H1 (cell line): Measurements from ENCODE around the gene CPA2. TPM values are rescaled to one million over a fixed set of nuclear protein-coding genes. Genes with fewer than 3 reads are reported as not detected.

ENCODE experiments used
- CTCF ChIA-PET: fragments of 300-600 bp; sonication (Branson Sonifier 250); formaldehyde crosslinking; loops from one replicate; lab custom pipeline; 2021; ENCODE audit not compliant: partially characterized antibody; lab: Charles Lee
- POLR2A ChIA-PET: fragments of 300-600 bp; sonication (Branson Sonifier 250); formaldehyde crosslinking; loops from one replicate; lab custom pipeline; 2021; ENCODE audit warnings: inconsistent platforms; ENCODE audit not compliant: partially characterized antibody; lab: Charles Lee
- DNase-seq, 2 experiments: peaks; one replicate each; pipeline versions ENCODE4 v3.0.0 to v3.0.0-alpha.2; 2010 to 2022; ENCODE audit warnings: low spot score in 2 of 2, low read depth in 1 of 2, mixed read lengths in 1 of 2
- FAIRE-seq: peaks from 2 replicates; lab custom pipeline; 2011; peaks lifted over from hg19 to GRCh38; lab: Jason Lieb, UNC
- H2AFZ ChIP-seq: 2 replicates; pipeline ENCODE4 v1.8.1; 2012; ENCODE audit warnings: low read length, inconsistent platforms
- H2AK5ac ChIP-seq: 2 replicates; pipeline ENCODE4 v1.6.1; 2013; ENCODE audit warnings: low read depth, low read length
- H2BK120ac ChIP-seq: replicated peaks from 2 replicates; pipeline ENCODE3; 2013; ENCODE audit warnings: low read depth, low read length, inconsistent platforms
- H2BK12ac ChIP-seq: 2 replicates; pipeline ENCODE4 v1.6.1; 2013; ENCODE audit warnings: low read depth, low read length
- H2BK15ac ChIP-seq: 2 replicates; pipeline ENCODE4 v1.6.1; 2013; ENCODE audit warnings: low read length
- H2BK20ac ChIP-seq: 2 replicates; pipeline ENCODE4 v1.6.1; 2013; ENCODE audit warnings: low read length
- H2BK5ac ChIP-seq: 2 replicates; pipeline ENCODE4 v1.6.1; 2013; ENCODE audit warnings: low read depth, low read length
- H3K14ac ChIP-seq: 2 replicates; pipeline ENCODE4 v1.6.1; 2013; ENCODE audit warnings: inconsistent platforms; ENCODE audit not compliant: insufficient read length
- H3K18ac ChIP-seq: 2 replicates; pipeline ENCODE4 v1.6.1; 2013; ENCODE audit warnings: low read length; ENCODE audit errors: extremely low read depth
- H3K23ac ChIP-seq: 2 replicates; pipeline ENCODE4 v1.6.1; 2013; ENCODE audit warnings: inconsistent platforms; ENCODE audit not compliant: insufficient read length
- H3K23me2 ChIP-seq: 2 replicates; pipeline ENCODE4 v1.6.1; 2013; ENCODE audit warnings: low read depth, low read length
- H3K27ac ChIP-seq: 2 replicates; pipeline ENCODE4 v1.6.1; 2011; ENCODE audit warnings: low read depth, low read length, inconsistent platforms
- H3K27me3 ChIP-seq, 4 experiments: replicated peaks in 1 of 4; 1 replicate in 1 of 4; 2 replicates in 3 of 4; pipeline versions ENCODE4 v1.6.1 to v1.8.1; 2011 to 2013; ENCODE audit warnings: low read length in 3 of 4, mild to moderate bottlenecking in 3 of 4, inconsistent platforms in 2 of 4, mixed read lengths in 2 of 4, moderate library complexity in 1 of 4; ENCODE audit not compliant: control insufficient read depth in 3 of 4, insufficient read depth in 3 of 4; ENCODE audit errors: extremely low read depth in 1 of 4
- H3K36me3 ChIP-seq, 4 experiments: 2 replicates each; pipeline versions ENCODE4 v1.6.1 to v1.8.1; 2011 to 2013; ENCODE audit warnings: mild to moderate bottlenecking in 4 of 4, low read length in 3 of 4, moderate library complexity in 2 of 4, control low read depth in 1 of 4, inconsistent platforms in 1 of 4; ENCODE audit not compliant: insufficient read depth in 4 of 4, control insufficient read depth in 2 of 4
- H3K4ac ChIP-seq: replicated peaks from 2 replicates; pipeline ENCODE3; 2013; ENCODE audit warnings: low read length, low read depth, mixed read lengths, inconsistent platforms; ENCODE audit not compliant: insufficient read length
- H3K4me1 ChIP-seq, 4 experiments: replicated peaks in 1 of 4; 1 replicate in 1 of 4; 2 replicates in 3 of 4; pipeline versions ENCODE4 v1.6.1 to v1.8.1; 2011 to 2013; ENCODE audit warnings: low read length in 3 of 4, inconsistent platforms in 2 of 4, mixed read lengths in 1 of 4; ENCODE audit not compliant: insufficient read depth in 4 of 4, control insufficient read depth in 3 of 4
- H3K4me2 ChIP-seq, 2 experiments: 2 replicates each; pipeline versions ENCODE4 v1.6.1 to v1.8.1; 2011 to 2013; ENCODE audit warnings: low read depth in 2 of 2, low read length in 2 of 2, control low read depth in 1 of 2, inconsistent platforms in 1 of 2, mild to moderate bottlenecking in 1 of 2; ENCODE audit not compliant: insufficient read depth in 1 of 2
- H3K4me3 ChIP-seq, 4 experiments: fragments of 200-600, 300-600 bp in 1 of 4; sonication (generic), shearing (Covaris generic), sonication (Bioruptor Twin) in 1 of 4; 2 replicates each; pipeline versions ENCODE4 v1.5.1 to v1.8.1; 2011 to 2016; ENCODE audit warnings: low read length in 4 of 4, low read depth in 3 of 4, control low read depth in 2 of 4, inconsistent platforms in 2 of 4, mild to moderate bottlenecking in 2 of 4, mixed read lengths in 1 of 4, moderate library complexity in 1 of 4; ENCODE audit not compliant: insufficient read depth in 2 of 4; ENCODE audit errors: extremely low read depth in 1 of 4
- H3K56ac ChIP-seq: replicated peaks from 2 replicates; pipeline ENCODE3; 2013; ENCODE audit warnings: low read depth, mild to moderate bottlenecking, mixed read lengths, low read length, inconsistent platforms; ENCODE audit not compliant: insufficient read length
- H3K79me1 ChIP-seq: 2 replicates; pipeline ENCODE4 v1.6.1; 2013; ENCODE audit warnings: low read depth, low read length, control low read depth
- H3K79me2 ChIP-seq, 2 experiments: 2 replicates each; pipeline versions ENCODE4 v1.6.1 to v1.8.1; 2012 to 2013; ENCODE audit warnings: low read length in 2 of 2, mild to moderate bottlenecking in 2 of 2, inconsistent platforms in 1 of 2; ENCODE audit not compliant: insufficient read depth in 2 of 2, control insufficient read depth in 1 of 2
- H3K9ac ChIP-seq, 4 experiments: replicated peaks in 1 of 4; 1 replicate in 1 of 4; 2 replicates in 3 of 4; pipeline versions ENCODE4 v1.6.1 to v1.8.1; 2011 to 2013; ENCODE audit warnings: low read depth in 3 of 4, low read length in 3 of 4, control low read depth in 2 of 4, mild to moderate bottlenecking in 2 of 4, moderate library complexity in 2 of 4, inconsistent platforms in 1 of 4; ENCODE audit errors: extremely low read depth in 1 of 4
- H3K9me3 ChIP-seq, 2 experiments: 2 replicates each; pipeline versions ENCODE4 v1.6.1 to v1.8.1; 2012 to 2013; ENCODE audit warnings: mild to moderate bottlenecking in 2 of 2, moderate library complexity in 2 of 2, control low read depth in 1 of 2, inconsistent platforms in 1 of 2, low read depth in 1 of 2, low read length in 1 of 2, mixed read lengths in 1 of 2; ENCODE audit not compliant: insufficient read depth in 2 of 2
- H4K20me1 ChIP-seq, 2 experiments: replicated peaks in 1 of 2; 2 replicates each; pipeline versions ENCODE3 to v1.8.1; 2011 to 2013; ENCODE audit warnings: inconsistent platforms in 2 of 2, low read length in 2 of 2, mild to moderate bottlenecking in 1 of 2; ENCODE audit not compliant: insufficient read depth in 2 of 2, control insufficient read depth in 1 of 2
- H4K5ac ChIP-seq: 2 replicates; pipeline ENCODE4 v1.6.1; 2013; ENCODE audit warnings: low read length, low read depth, mixed read lengths, inconsistent platforms; ENCODE audit not compliant: insufficient read length
- H4K8ac ChIP-seq: 2 replicates; pipeline ENCODE4 v1.8.0; 2013; ENCODE audit warnings: mild to moderate bottlenecking, moderate library complexity, low read length, inconsistent platforms; ENCODE audit not compliant: insufficient read depth; ENCODE audit errors: extremely low read depth
- H4K91ac ChIP-seq: replicated peaks from 2 replicates; pipeline ENCODE3; 2013; ENCODE audit warnings: low read length, mixed read lengths, inconsistent platforms; ENCODE audit not compliant: insufficient read length
- ASH2L ChIP-seq: fragments of 200-600, 300-600 bp; sonication (generic); IDR thresholded peaks from one replicate; pipeline ENCODE4 v1.7.1; 2017; ENCODE audit warnings: low read length
- ATF3 ChIP-seq: IDR thresholded peaks from 2 replicates; pipeline ENCODE4 v1.6.1; 2011; ENCODE audit warnings: low read depth, mild to moderate bottlenecking, low read length; ENCODE audit not compliant: insufficient read depth
- E2F6 ChIP-seq: IDR thresholded peaks from 2 replicates; pipeline ENCODE4 v1.6.1; 2012; ENCODE audit warnings: inconsistent platforms
- KDM1A ChIP-seq: fragments of 200-600, 300-600 bp; sonication (generic); IDR thresholded peaks from 2 replicates; pipeline ENCODE4 v1.7.1; 2016; ENCODE audit warnings: mild to moderate bottlenecking, low read length, borderline replicate concordance
- KDM4A ChIP-seq: IDR thresholded peaks from one replicate; pipeline ENCODE4 v1.7.1; 2012; ENCODE audit warnings: low read depth, mild to moderate bottlenecking, moderate library complexity, low read length, inconsistent platforms; ENCODE audit not compliant: severe bottlenecking
- MAFK ChIP-seq: IDR thresholded peaks from 2 replicates; pipeline ENCODE4 v1.6.1; 2012; ENCODE audit warnings: low read depth, mild to moderate bottlenecking, improper control_type of control experiment, low read length
- RBBP5 ChIP-seq: IDR thresholded peaks from 2 replicates; pipeline ENCODE4 v1.7.1; 2012; ENCODE audit warnings: low read depth, mild to moderate bottlenecking, inconsistent platforms, low read length, moderate library complexity, borderline replicate concordance
- SAP30 ChIP-seq: fragments of 300-600 bp; sonication (generic); IDR thresholded peaks from 2 replicates; pipeline ENCODE4 v1.7.1; 2012; ENCODE audit warnings: low read length, moderate library complexity, mild to moderate bottlenecking, inconsistent platforms; ENCODE audit not compliant: insufficient read depth, insufficient replicate concordance
- SIN3A ChIP-seq, 2 experiments: IDR thresholded peaks in 1 of 2; conservative IDR thresholded peaks in 1 of 2; 2 replicates each; pipeline ENCODE4 v1.6.1; 2011 to 2012; ENCODE audit warnings: low read length in 2 of 2, improper control_type of control experiment in 1 of 2, low read depth in 1 of 2, mild to moderate bottlenecking in 1 of 2
- WGBS, 2 experiments: shearing (Covaris generic) in 1 of 2; methylation state at CpG; one replicate each; pipeline versions ENCODE4 v1.1.6 to v1.1.7; 2013 to 2015; ENCODE audit warnings: low lambda C conversion rate in 2 of 2, mixed read lengths in 2 of 2, inconsistent platforms in 1 of 2, low coverage in 1 of 2, missing lambda C conversion rate in 1 of 2; ENCODE audit not compliant: insufficient replicate concordance in 2 of 2, insufficient coverage in 1 of 2, insufficient read length in 1 of 2; ENCODE audit errors: extremely low coverage in 1 of 2, missing lambda C conversion rate in 1 of 2; 5-methylcytosine and 5-hydroxymethylcytosine counted together
- polyA plus RNA-seq, 7 experiments: library from polyadenylated mRNA; depleted of rRNA in 3 of 7; stranded (reverse) in 5 of 7; unstranded in 2 of 7; fragments of >200 nt in 5 of 7; fragments of 200-250 nt in 2 of 7; gene quantifications; 1 replicate in 5 of 7; 2 replicates in 1 of 7; 4 replicates in 1 of 7; pipeline versions ENCODE4 v1.2.1 to v1.2.3, GENCODE V29; 2011 to 2013; ENCODE audit warnings: missing spikeins in 2 of 7, mixed read lengths in 2 of 7
- total RNA-seq: library from RNA; stranded (reverse); fragmentation: NEBNext Ultra II Directional; extraction: Animal tissue kit (Norgen Biotek cat#: 25700); gene quantifications from 2 replicates; pipeline ENCODE4 v1.2.1, GENCODE V29; 2021

Gene CPA2
- total and polyA plus RNA-seq, 2 of the 8 experiments (the other 6 are each of a cell fraction or from before 2014, with no cell fraction given): 0.21 TPM; not detected in 1

GRCh38 chr7:130288168-130288567 is 21.5 kb downstream of the CPA2 start:
- no peak overlapping the region for H2BK20ac ChIP-seq
- no peak overlapping the region for H4K91ac ChIP-seq
- no peak overlapping the region for H3K27ac ChIP-seq
- FAIRE-seq (no peak), DNase-seq (no peak)
- H3K79me1 ChIP-seq: no peaks in the 10 kb centered on the region
- no peak overlapping the region for H4K8ac ChIP-seq
- CTCF ChIA-PET: interaction anchor here (0.9 kb wide), 1 partner anchor 15 kb away, joined by 3 read pairs; no protein-coding TSS in a partner anchor
- no peak overlapping the region for H3K56ac ChIP-seq
- H2AK5ac ChIP-seq: no peak overlapping the region
- H3K23ac ChIP-seq: no peak overlapping the region
- no peak overlapping the region for H2BK120ac ChIP-seq
- no peak overlapping the region for H2BK12ac ChIP-seq
- no peak overlapping the region for H3K4me2 ChIP-seq
- H2AFZ ChIP-seq: no peak overlapping the region
- H4K20me1 ChIP-seq: no peaks in the 10 kb centered on the region
- H3K4ac ChIP-seq: no peak overlapping the region
- no peak overlapping the region for H2BK5ac ChIP-seq
- H3K79me2 ChIP-seq: no peaks in the 10 kb centered on the region
- 92% methylated on average over 4 of the region's 4 CpGs; no CpG with 5 or more reads in 1 of the 2 experiments for WGBS, 2 experiments
- H3K18ac ChIP-seq: no peak overlapping the region
- no peak for TF ChIP-seq SIN3A (conservative IDR thresholded peaks at IDR 0.05 in 1 of 2, IDR thresholded peaks at IDR 0.05 in 1 of 2; ENCODE audit: low read depth in 1 of 2, low read length in 2 of 2)
- TF ChIP-seq E2F6: no peak
- no peak for TF ChIP-seq ASH2L
- no peak for TF ChIP-seq SAP30
- TF ChIP-seq RBBP5: no peak
- no peak for TF ChIP-seq MAFK
- TF ChIP-seq KDM1A: 0 out of 2 replicates have a peak, but pooled peaks have one; percentile 9
- no peak for TF ChIP-seq ATF3
- no peak for TF ChIP-seq KDM4A
- no peaks in the 10 kb centered on the region for H3K4me1 ChIP-seq
- H4K5ac ChIP-seq: no peak overlapping the region
- H3K9me3 ChIP-seq: 0 out of 4 replicates have a peak, but pooled peaks cover 0 to 2% of the 10 kb centered on the region in 2 experiments
- H3K27me3 ChIP-seq: no peaks in the 10 kb centered on the region
- H3K14ac ChIP-seq: no peak overlapping the region
- peaks cover 1% of the 10 kb centered on the region; the same call in 1 of the 2 replicates for H3K23me2 ChIP-seq
- H3K4me3 ChIP-seq: no peak overlapping the region
- H3K9ac ChIP-seq: no peak overlapping the region
- no peak overlapping the region for H2BK15ac ChIP-seq
- POLR2A ChIA-PET: interaction anchor here (1.2 kb wide), 1 partner anchor 199 kb away, joined by 4 read pairs; no protein-coding TSS in a partner anchor
- no peaks in the 10 kb centered on the region for H3K36me3 ChIP-seq
